H7 (cell line): Measurements from ENCODE around the gene ARHGAP4. TPM values are rescaled to one million over a fixed set of nuclear protein-coding genes. Genes with fewer than 3 reads are reported as not detected.

Experiments used
- DNase-seq: peaks from one replicate; pipeline ENCODE4 v3.0.0; 2012
- H3K27me3 ChIP-seq: 2 replicates; pipeline ENCODE4 v1.6.0; 2011; ENCODE audit warnings: mild to moderate bottlenecking, low read length; ENCODE audit not compliant: control insufficient read depth, insufficient read depth
- H3K36me3 ChIP-seq: replicated peaks from 2 replicates; pipeline ENCODE4 v1.5.1; 2011; ENCODE audit warnings: low read length; ENCODE audit not compliant: control insufficient read depth, insufficient read depth
- H3K4me3 ChIP-seq: 2 replicates; pipeline ENCODE4 v1.5.1; 2011; ENCODE audit warnings: low read depth, mild to moderate bottlenecking, control low read depth, low read length, moderate library complexity; ENCODE audit not compliant: insufficient read depth
- total RNA-seq: library from RNA; depleted of rRNA; stranded (reverse); fragments of >200 nt; shearing (Covaris generic); gene quantifications from 2 replicates; pipeline ENCODE4 v1.2.3, GENCODE V29; 2014

The ARHGAP4 gene
- total RNA-seq, 1 experiment from 2014 or later: 39.4 TPM

DNA sequence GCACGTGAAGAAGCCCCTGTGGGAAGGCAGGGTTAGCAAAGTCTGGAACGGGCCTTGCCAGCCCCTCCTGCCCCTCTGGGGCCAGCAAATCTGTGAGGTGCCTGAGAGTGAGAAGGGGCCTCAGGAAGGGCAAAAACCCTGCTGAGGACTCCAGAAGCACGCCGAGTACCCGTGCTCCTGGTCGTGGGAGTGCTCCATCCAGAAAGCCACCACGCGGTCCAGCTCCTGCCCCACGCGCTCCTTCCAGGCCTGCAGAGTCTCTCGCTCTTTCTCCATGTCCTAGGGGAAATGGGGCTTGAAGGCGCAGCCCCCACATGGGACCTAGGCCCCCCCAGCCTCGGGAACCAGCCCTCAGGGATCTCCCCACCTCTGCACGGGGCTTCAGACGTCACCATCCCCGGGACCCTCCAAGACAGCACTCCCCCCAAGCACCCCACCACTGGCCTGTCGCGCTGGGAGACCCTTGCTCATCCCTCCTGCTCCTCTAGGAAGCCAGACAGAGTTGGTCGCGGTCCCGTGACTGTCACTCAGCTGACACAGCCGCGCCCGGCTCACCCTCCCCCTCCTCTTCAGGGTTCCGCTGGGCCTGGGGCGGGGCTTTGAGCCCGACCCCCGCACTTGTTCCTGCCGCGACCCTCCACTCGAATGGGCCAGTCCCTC is 18.2 kb upstream of the ARHGAP4 start, which contains the start of gene RENBP:
RENBP (minus strand) TSS at position 504 of the 660 bp plus-strand sequence; CDS start at position 471, 33 bp downstream.
- peak; percentile 89 for DNase-seq
- Histone ChIP-seq H3K36me3 (peaks cover 3% of the 10 kb centered on the region; the same call in 1 of the 2 replicates), H3K4me3 (peak within 1 kb of the TSS; percentile 35), H3K27me3 (no peaks in the 10 kb centered on the region)

DNA sequence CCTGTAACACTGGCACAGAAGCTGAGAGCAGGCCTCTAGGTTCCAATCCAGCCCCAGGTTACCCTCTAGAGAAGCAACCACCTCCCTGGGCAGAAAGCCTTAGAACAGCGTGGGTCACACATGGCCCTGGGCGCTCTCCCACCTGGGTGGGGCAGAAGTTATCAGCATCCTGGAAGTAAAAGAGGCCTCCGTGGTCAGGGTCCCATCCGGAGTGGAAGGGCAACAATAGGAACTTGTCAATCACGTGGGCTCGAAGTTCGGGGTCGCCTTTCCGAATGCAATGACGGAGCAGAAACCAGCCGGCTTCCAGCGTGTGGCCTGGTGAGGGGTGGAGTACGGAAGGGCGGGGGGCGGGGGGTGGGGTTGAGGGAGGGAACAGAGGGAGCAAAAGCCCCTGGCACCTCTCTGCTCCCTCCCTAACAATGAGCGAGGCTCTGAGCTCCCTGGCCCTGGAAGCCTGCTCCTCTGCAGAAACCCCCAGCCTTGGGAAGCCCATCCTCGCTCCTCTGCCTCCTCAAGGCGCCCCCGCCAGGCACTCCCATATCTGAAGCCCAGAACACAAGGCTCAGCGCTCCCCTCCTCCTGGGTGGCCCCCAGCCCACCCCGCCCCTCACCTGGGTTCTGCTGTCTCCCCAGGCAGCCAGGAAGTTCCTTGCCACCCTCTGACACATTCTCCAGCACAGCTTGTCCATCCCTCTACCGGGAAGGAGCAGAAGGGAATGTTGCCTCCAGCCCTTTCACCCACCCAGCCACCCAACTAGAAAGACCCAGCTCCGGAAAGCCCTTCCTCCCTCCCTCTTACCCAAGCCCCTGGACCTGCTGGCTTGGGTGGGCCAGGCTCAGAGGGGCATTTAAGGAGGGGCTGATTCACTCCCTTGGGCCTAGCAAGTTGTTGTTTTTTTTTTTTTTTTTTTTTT is 15.5 kb upstream of the ARHGAP4 start:
- Histone ChIP-seq H3K36me3 (no peaks in the 10 kb centered on the region), H3K27me3 (no peaks in the 10 kb centered on the region), H3K4me3 (peak overlapping the region; percentile 19)
- peak; percentile 86 for DNase-seq

DNA sequence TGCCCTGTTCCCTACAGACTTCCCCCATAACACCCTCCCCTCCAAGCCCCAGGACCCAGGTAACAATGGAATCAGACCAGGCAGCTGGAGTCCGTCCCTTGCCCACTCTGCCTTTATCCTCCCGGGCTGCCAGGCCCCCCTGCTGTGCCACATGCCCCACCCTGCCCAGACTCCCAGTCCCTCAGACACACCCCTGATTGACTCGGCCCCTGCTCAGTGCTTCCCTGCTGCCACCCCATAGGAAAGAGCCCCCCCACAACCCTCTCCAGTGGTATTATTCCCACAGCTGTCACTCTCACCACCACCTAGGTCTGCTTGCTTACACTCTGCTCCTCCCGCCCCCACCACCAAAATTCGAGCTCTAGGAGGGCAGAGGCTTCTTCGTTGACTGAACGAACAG is 13.5 kb upstream of the ARHGAP4 start:
- no peak for DNase-seq
- no peaks in the 10 kb centered on the region for H3K27me3 ChIP-seq
- no peak overlapping the region for H3K4me3 ChIP-seq
- H3K36me3 ChIP-seq: no peaks in the 10 kb centered on the region

DNA sequence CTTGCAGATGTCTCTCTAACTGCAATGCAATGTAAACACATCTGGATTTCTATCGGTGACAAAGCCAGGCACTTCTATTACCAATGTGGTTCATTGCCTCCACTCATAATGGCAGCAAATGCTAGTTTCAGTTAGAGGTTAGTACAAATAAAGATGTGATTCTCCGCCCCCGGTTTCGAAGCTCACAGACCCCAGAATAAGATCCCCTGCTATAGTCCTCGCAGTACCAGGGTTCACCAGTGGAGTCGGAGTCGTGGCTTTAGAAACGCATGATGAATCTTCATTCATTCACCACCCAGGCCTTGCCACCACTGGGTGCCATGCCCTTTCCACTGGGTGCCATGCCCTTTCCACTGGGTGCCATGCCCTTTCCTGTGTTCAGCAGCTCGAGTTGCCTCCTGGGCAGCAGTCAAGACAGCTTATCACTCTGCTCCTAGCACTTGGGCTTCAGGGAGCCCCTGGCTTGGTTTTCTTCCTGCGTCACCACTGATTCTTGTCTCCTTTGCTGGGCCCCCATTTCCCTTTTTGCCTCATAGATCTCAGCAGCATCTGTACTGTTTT is 12.2 kb upstream of the ARHGAP4 start:
- H3K27me3 ChIP-seq: no peaks in the 10 kb centered on the region
- H3K36me3 ChIP-seq: no peaks in the 10 kb centered on the region
- DNase-seq: no peak
- H3K4me3 ChIP-seq: no peak overlapping the region

DNA sequence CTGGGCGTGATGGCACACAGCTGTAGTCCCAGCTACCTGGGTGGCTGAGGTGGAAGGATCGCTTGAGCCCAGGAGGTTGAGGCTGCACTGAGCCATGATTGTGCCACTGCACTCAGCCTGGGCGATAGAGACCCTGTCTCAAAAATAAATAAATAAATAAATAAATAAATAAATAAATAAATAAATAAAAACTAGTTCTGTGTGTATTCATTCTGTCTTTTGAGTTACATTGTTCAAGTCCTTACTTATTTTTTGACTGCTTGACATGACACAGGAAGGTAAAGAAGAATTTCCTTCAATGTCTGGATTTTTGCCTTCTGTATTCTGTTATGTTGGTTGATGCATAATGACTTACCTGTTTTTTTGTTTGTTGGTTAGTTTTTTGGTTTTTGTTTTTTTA is 11.0 kb upstream of the ARHGAP4 start:
- no peak for DNase-seq
- Histone ChIP-seq H3K27me3 (no peaks in the 10 kb centered on the region), H3K36me3 (no peaks in the 10 kb centered on the region; the same call in 1 of the 2 replicates), H3K4me3 (no peak overlapping the region)

DNA sequence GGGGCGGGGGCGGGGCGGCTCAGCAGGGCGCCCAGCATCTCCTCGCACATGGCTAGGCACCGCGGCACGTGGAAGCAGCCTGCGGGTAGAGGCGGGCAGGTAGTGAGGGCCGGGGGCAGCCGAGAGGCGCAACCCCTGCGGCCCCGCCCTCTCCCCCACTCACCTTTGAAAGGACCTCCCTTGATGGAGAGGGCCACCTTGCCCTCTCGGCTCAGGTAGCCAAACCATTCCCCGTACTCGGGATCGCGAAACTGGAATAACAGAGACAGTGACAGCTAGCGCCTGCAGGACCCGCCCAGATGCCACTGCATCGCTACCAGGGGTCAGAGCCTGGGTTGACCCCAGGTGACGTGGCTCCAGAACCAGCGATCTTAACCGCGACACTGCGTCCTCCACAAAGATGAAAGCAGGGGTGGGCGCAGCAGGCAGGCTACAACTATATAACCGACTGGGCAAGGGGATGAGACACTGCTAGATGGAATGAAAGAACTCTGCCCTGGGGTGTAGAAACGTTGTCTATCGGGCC is 9.3 kb upstream of the ARHGAP4 start:
- H3K4me3 ChIP-seq: peak overlapping the region; percentile 29
- H3K27me3 ChIP-seq: no peaks in the 10 kb centered on the region
- H3K36me3 ChIP-seq: peaks cover 2% of the 10 kb centered on the region; the same call in 1 of the 2 replicates
- DNase-seq: no peak

DNA sequence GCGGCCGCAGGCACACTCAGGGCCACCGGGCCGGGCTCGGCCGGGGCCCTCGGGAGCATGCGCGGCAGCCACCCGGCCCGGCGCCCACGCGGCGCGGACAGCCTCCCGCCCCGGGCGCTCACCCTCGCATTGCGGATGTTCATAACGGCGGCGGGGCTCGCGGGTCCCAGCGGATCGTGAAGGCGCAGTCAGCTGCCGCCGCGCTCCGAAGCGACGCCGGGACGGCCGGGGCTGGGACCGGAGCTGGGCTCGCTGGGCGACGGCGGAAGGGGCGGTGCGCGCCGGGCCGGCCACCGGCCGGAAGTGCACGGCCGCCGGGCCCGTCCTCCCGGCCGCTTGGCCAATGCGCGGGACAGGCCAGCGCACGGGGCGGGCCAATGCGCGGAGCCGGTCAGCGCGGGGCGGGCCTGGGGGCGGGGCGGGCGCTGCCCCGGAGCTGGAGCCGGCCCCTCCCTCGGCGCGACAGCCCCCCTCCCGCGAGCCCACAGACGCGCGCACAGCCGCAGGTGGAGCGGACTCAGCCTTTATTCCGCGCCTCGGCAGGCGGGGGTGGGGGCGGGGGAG is 8.8 kb upstream of the ARHGAP4 start, which contains the start of gene NAA10:
NAA10 (minus strand) TSS at position 276 of the 564 bp plus-strand sequence; CDS start at position 143, 133 bp downstream.
- peak within 1 kb of the TSS; percentile 60 for H3K4me3 ChIP-seq
- no peaks in the 10 kb centered on the region for H3K27me3 ChIP-seq
- H3K36me3 ChIP-seq: peaks cover 2% of the 10 kb centered on the region; the same call in 1 of the 2 replicates
- peak; percentile 97 for DNase-seq

DNA sequence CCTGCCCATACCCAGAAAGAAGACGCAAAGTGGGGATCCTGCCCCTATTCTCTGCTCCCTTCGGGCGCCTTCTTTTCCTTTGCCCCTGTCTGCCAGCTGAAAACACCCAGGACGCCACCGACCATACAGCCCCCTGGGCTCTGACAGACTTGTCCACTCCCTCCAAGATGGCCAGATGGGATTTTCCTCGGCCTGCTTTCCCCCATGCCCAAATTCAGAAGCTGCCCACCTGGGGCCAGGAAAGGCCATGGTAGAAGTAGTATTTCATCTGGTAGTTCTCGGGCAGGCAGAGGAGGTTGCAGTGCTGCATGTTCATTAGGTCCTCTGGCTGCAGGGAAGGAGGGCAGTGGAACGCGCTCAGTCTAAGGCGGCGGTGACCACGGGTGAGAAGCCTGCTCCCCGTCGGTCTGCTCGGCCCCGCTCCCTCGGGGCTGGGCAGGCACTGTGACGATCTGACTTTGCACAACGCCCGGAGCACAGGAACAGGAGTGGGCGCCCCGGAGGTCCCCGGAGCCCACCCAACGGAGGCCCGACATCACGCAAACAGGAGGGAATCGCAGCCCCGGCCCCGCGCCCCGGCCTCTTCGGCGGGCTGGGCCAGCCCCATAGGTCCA is 8.2 kb upstream of the ARHGAP4 start:
- no peak for DNase-seq
- Histone ChIP-seq H3K36me3 (peaks cover 2% of the 10 kb centered on the region), H3K27me3 (no peaks in the 10 kb centered on the region), H3K4me3 (peak overlapping the region; percentile 60)

DNA sequence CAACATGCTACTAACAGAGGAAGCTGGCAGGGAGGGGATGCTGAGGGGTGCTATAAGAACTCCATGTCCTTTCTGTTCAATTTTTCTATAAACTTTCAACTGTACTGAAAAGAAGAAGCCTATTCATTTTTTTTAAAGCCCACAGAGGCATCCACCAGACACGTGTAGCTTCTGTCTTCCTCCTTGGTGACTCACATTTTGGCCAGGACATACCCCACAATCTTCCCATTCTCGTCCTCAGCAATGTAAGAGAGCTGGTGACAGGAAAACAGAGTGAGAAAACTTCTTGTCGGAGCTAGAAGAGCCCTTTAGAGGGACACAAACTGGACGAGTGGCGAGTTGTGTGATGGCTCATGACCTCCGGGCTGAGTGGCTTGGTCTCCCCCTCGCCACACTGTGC is 7.7 kb upstream of the ARHGAP4 start:
- H3K4me3 ChIP-seq: no peak overlapping the region; the same call in 1 of the 2 replicates
- peaks cover 2% of the 10 kb centered on the region for H3K36me3 ChIP-seq
- no peaks in the 10 kb centered on the region for H3K27me3 ChIP-seq
- DNase-seq: no peak

DNA sequence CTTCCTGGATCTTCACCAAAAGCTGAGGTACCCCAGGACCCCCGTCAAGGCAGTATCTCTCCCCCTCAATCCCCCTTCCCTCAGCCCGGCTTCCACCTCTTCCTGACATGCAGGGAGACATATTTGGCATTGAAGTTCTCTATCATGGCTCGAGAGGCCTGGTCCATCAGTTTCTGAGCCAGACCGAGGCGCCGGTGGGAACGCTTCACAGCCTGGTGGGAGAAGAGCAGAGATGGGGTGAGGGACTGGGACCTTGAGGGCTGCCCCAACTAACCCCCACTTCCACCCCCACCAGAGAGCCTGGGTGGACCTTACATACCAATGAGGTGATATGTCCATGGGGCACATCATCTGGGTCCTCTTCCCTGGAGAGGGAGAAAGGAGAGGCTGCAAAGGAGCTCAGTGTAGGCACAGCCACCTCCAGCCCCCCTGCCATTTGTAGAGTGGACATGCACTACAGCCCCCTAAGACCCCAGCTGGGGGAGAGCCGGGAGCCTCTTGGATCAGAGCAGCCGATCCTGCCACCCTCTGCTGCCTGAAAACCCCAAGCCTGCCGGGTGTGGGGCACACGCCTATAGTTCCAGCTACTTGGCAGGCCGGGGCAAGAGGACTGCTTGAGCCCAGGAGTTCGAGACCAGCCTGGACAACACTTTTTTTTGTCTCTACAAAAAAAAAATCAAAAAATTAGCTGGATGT is 6.3 kb upstream of the ARHGAP4 start:
- Histone ChIP-seq H3K27me3 (no peaks in the 10 kb centered on the region), H3K36me3 (peaks cover 2% of the 10 kb centered on the region), H3K4me3 (no peak overlapping the region)
- DNase-seq: no peak

DNA sequence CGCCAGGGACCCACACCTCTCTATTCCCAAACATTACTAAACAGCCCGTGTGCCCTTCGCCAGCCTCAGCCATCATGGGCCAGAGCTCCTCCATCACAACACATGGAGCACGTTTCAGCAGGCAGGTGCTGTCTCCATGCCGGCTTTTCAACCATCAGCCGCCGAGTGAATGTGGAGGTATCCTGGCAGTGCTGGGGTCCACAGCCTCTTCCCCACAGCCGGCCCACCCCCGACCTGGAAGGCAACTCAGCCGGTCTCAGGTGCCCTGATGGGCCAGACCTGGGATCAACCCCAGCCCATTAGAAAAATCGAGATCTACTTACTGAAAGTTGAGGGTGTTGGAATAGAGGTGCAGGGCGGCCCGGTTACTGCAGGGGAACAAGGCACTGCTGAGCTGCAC is 5.7 kb upstream of the ARHGAP4 start:
- peaks cover 2% of the 10 kb centered on the region for H3K36me3 ChIP-seq
- no peak overlapping the region for H3K4me3 ChIP-seq
- no peaks in the 10 kb centered on the region for H3K27me3 ChIP-seq
- DNase-seq: no peak

DNA sequence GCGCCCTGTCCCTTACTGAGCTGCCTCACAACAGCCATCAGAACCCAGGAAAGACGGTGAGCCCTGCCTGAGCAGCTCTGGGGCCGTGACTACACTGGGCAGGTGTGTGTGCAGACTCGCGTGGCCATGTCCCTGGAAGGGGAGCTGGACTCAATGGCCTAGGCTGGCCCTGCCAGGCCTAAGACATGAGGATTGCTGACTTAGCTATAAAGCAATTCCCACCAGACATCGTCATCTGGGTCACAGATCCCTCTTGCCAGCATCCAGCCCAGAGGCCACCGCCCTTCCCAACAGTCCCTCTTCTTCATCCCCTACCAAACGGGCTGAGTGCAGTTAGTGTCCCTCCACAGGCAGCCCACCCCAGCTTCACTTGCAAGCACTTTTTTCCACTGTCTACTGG is 5.1 kb upstream of the ARHGAP4 start:
- Histone ChIP-seq H3K4me3 (no peak overlapping the region), H3K27me3 (no peaks in the 10 kb centered on the region), H3K36me3 (peaks cover 2% of the 10 kb centered on the region)
- no peak for DNase-seq
